Common myeloid progenitor, CD34-positive (primary cell): ENCODE measurements around the gene UBL3.

Experiments
- CTCF ChIA-PET: fragments of 350-600 bp; sonication (Branson Sonifier 250); formaldehyde crosslinking; loops from one replicate; lab custom pipeline; 2021; ENCODE audit warnings: antibody characterized with exemption; lab: Charles Lee
- POLR2A ChIA-PET: fragments of 350-600 bp; sonication (Branson Sonifier 250); formaldehyde crosslinking; loops from one replicate; lab custom pipeline; 2021; ENCODE audit warnings: antibody characterized with exemption; lab: Charles Lee
- DNase-seq, 3 donors: peaks; one replicate each; pipeline versions ENCODE4 v3.0.0 to v3.0.0-alpha.2; 2013
- H3K27ac ChIP-seq, 2 experiments: 1 replicate in 1 of 2; 2 replicates in 1 of 2; pipeline ENCODE4 v1.7.0; 2013; ENCODE audit warnings: inconsistent platforms in 2 of 2, low read length in 2 of 2, mild to moderate bottlenecking in 2 of 2, low read depth in 1 of 2, moderate library complexity in 1 of 2; ENCODE audit not compliant: severe bottlenecking in 2 of 2, insufficient read depth in 1 of 2, poor library complexity in 1 of 2
- H3K27me3 ChIP-seq, 5 experiments: replicated peaks in 2 of 5; 1 replicate in 3 of 5; 2 replicates in 2 of 5; pipeline versions ENCODE4 v1.6.1 to v1.7.0; 2013; ENCODE audit warnings: low read length in 4 of 5, mild to moderate bottlenecking in 2 of 5, moderate library complexity in 2 of 5, inconsistent platforms in 1 of 5; ENCODE audit not compliant: insufficient read depth in 5 of 5, control insufficient read depth in 4 of 5
- H3K36me3 ChIP-seq, 4 experiments: 1 replicate in 2 of 4; 2 replicates in 2 of 4; pipeline versions ENCODE4 v1.6.1 to v1.7.0; 2013; ENCODE audit warnings: low read length in 3 of 4, control low read depth in 1 of 4, mild to moderate bottlenecking in 1 of 4; ENCODE audit not compliant: control insufficient read depth in 4 of 4, insufficient read depth in 4 of 4
- H3K4me1 ChIP-seq, 4 experiments: 1 replicate in 3 of 4; 2 replicates in 1 of 4; pipeline versions ENCODE4 v1.6.1 to v1.7.1; 2013; ENCODE audit warnings: low read length in 3 of 4, mild to moderate bottlenecking in 3 of 4, control low read depth in 1 of 4, inconsistent platforms in 1 of 4, moderate library complexity in 1 of 4; ENCODE audit not compliant: control insufficient read depth in 4 of 4, insufficient read depth in 4 of 4; ENCODE audit errors: control extremely low read depth in 1 of 4
- H3K4me3 ChIP-seq, 7 experiments: 1 replicate in 4 of 7; 2 replicates in 3 of 7; pipeline versions ENCODE4 v1.5.1 to v1.7.0; 2013; ENCODE audit warnings: mild to moderate bottlenecking in 7 of 7, low read length in 6 of 7, moderate library complexity in 6 of 7, inconsistent platforms in 2 of 7, low read depth in 2 of 7, control low read depth in 1 of 7; ENCODE audit not compliant: insufficient read depth in 4 of 7, control insufficient read depth in 1 of 7; ENCODE audit errors: extremely low read depth in 1 of 7
- H3K9me3 ChIP-seq, 5 experiments: 1 replicate in 4 of 5; 2 replicates in 1 of 5; pipeline versions ENCODE4 v1.6.1 to v1.7.1; 2013; ENCODE audit warnings: low read length in 4 of 5, mild to moderate bottlenecking in 2 of 5, inconsistent platforms in 1 of 5, low read depth in 1 of 5, moderate library complexity in 1 of 5; ENCODE audit not compliant: control insufficient read depth in 4 of 5, insufficient read depth in 2 of 5; ENCODE audit errors: control extremely low read depth in 1 of 5
- WGBS: methylation state at CpG from one replicate; pipeline ENCODE4 v1.1.5; 2013; ENCODE audit not compliant: insufficient coverage; 5-methylcytosine and 5-hydroxymethylcytosine counted together

Gene UBL3

GRCh38 chr13:29767006-29767405 is 83.4 kb downstream of the UBL3 start:
- WGBS: 96% methylated on average over 3 of the region's 5 CpGs
- POLR2A ChIA-PET: no interaction called here
- CTCF ChIA-PET: interaction anchor here (0.6 to 16.0 kb wide), 2 partner anchors 15 to 346 kb away, joined by 3 to 184 read pairs; no protein-coding TSS in a partner anchor
- Histone ChIP-seq H3K4me3 (no peak overlapping the region), H3K4me1 (no peaks in the 10 kb centered on the region), H3K9me3 (no peaks in the 10 kb centered on the region), H3K27me3 (no peaks in the 10 kb centered on the region), H3K27ac (no peak overlapping the region), H3K36me3 (peaks cover 4 to 10% (median 9%) of the 10 kb centered on the region in 4 experiments)
- no peak for DNase-seq

GRCh38 chr13:29763436-29764180 is 86.8 kb downstream of the UBL3 start:
- POLR2A ChIA-PET: no interaction called here
- no CpG with 5 or more reads among the region's 2 CpGs for WGBS
- H3K36me3 ChIP-seq: peaks cover 4 to 10% (median 7%) of the 10 kb centered on the region in 4 experiments
- H3K27me3 ChIP-seq: no peaks in the 10 kb centered on the region
- H3K4me1 ChIP-seq: peaks cover 0 to 6% (median 3%) of the 10 kb centered on the region in 4 experiments
- DNase-seq: peak in 1 of 3 donors; percentile 10
- H3K27ac ChIP-seq: no peak overlapping the region
- CTCF ChIA-PET: interaction anchor here (16.0 kb wide), 1 partner anchor 349 kb away, joined by 184 read pairs; no protein-coding TSS in a partner anchor
- H3K9me3 ChIP-seq: peaks cover 0 to 3% (median 0%) of the 10 kb centered on the region in 5 experiments
- no peak overlapping the region for H3K4me3 ChIP-seq

GRCh38 chr13:29761815-29762214 is 88.6 kb downstream of the UBL3 start:
- CTCF ChIA-PET: interaction anchor here (1.3 to 16.0 kb wide), 3 partner anchors 8 to 351 kb away, joined by 3 to 184 read pairs (median 8); no protein-coding TSS in a partner anchor
- H3K36me3 ChIP-seq: peaks cover 2 to 4% (median 3%) of the 10 kb centered on the region in 4 experiments
- H3K4me1 ChIP-seq: peaks cover 0 to 9% (median 4%) of the 10 kb centered on the region in 4 experiments
- no peak for DNase-seq
- H3K4me3 ChIP-seq: no peak overlapping the region
- no peaks in the 10 kb centered on the region for H3K27me3 ChIP-seq
- POLR2A ChIA-PET: no interaction called here
- H3K27ac ChIP-seq: no peak overlapping the region
- WGBS: 94% methylated on average over 4 of the region's 4 CpGs
- peaks cover 0 to 3% (median 0%) of the 10 kb centered on the region in 5 experiments for H3K9me3 ChIP-seq

GRCh38 chr13:29761160-29761559 is 89.3 kb downstream of the UBL3 start:
- H3K36me3 ChIP-seq: peaks cover 0 to under 1% (median under 1%) of the 10 kb centered on the region in 4 experiments
- ChIA-PET POLR2A (no interaction called here), CTCF (interaction anchor here (1.3 to 16.0 kb wide), 3 partner anchors 9 to 352 kb away, joined by 3 to 184 read pairs (median 8); no protein-coding TSS in a partner anchor)
- no CpG with 5 or more reads among the region's 3 CpGs for whole genome bisulfite sequencing
- no peak for DNase-seq
- H3K4me3 ChIP-seq: no peak overlapping the region
- H3K27me3 ChIP-seq: no peaks in the 10 kb centered on the region
- H3K9me3 ChIP-seq: peaks cover 0 to 3% (median 0%) of the 10 kb centered on the region in 5 experiments
- no peak overlapping the region for H3K27ac ChIP-seq
- H3K4me1 ChIP-seq: peaks cover 0 to 9% (median 4%) of the 10 kb centered on the region in 4 experiments

GRCh38 chr13:29760544-29760943 is 89.9 kb downstream of the UBL3 start:
- DNase-seq: no peak
- H3K9me3 ChIP-seq: peaks cover 0 to 3% (median 0%) of the 10 kb centered on the region in 5 experiments
- no peak overlapping the region for H3K4me3 ChIP-seq
- ChIA-PET CTCF (interaction anchor here (1.3 to 2.0 kb wide), 2 partner anchors 10 to 11 kb away, joined by 3 to 8 read pairs; no protein-coding TSS in a partner anchor), POLR2A (no interaction called here)
- no peaks in the 10 kb centered on the region for H3K36me3 ChIP-seq
- H3K27me3 ChIP-seq: no peaks in the 10 kb centered on the region
- peaks cover 0 to 9% (median 4%) of the 10 kb centered on the region in 4 experiments for H3K4me1 ChIP-seq
- H3K27ac ChIP-seq: no peak overlapping the region
- WGBS: 100% methylated on average over 1 of the region's 3 CpGs

GRCh38 chr13:29758531-29759114 is 91.8 kb downstream of the UBL3 start:
- H3K4me3 ChIP-seq: no peak overlapping the region
- ChIA-PET CTCF (interaction anchor here (1.4 kb wide), 1 partner anchor 356 kb away, joined by 3 read pairs; no protein-coding TSS in a partner anchor), POLR2A (no interaction called here)
- no peak overlapping the region for H3K27ac ChIP-seq
- peaks cover 0 to 3% (median 0%) of the 10 kb centered on the region in 5 experiments for H3K9me3 ChIP-seq
- H3K27me3 ChIP-seq: no peaks in the 10 kb centered on the region
- H3K4me1 ChIP-seq: peaks cover 0 to 9% (median 4%) of the 10 kb centered on the region in 4 experiments
- 64% methylated on average over 6 of the region's 9 CpGs for WGBS
- H3K36me3 ChIP-seq: no peaks in the 10 kb centered on the region
- peak; percentile 39 to 87 (median 81) for DNase-seq
